HepG2 (cell line): Measurements from ENCODE around the gene MARCHF9. TPM values are rescaled to one million over a fixed set of nuclear protein-coding genes. Genes with fewer than 3 reads are reported as not detected.

Source experiments
- ATF1 ChIP-seq: IDR thresholded peaks from 2 replicates; pipeline ENCODE4 v1.6.1; 2016; ENCODE audit warnings: mild to moderate bottlenecking, control low read depth
- BORCS8-MEF2B ChIP-seq: sonication (generic); formaldehyde crosslinking; IDR thresholded peaks from 2 replicates; pipeline ENCODE4 v1.8.0; 2022; ENCODE audit warnings: mild to moderate bottlenecking, missing genetic modification reagents
- CREM ChIP-seq, 2 experiments: sonication (generic) in 1 of 2; formaldehyde crosslinking in 1 of 2; IDR thresholded peaks; 2 replicates each; pipeline versions ENCODE4 v1.4.0 to v1.6.1; 2016 to 2020; ENCODE audit warnings: antibody characterized with exemption in 1 of 2, mild to moderate bottlenecking in 1 of 2, missing genetic modification reagents in 1 of 2
- HNRNPUL1 ChIP-seq: fragments of 200-400 bp; formaldehyde crosslinking; IDR thresholded peaks from 2 replicates; pipeline ENCODE4 v1.6.1; 2017; ENCODE audit warnings: low read depth, mild to moderate bottlenecking, low read length, moderate library complexity
- JARID2 ChIP-seq: sonication (generic); formaldehyde crosslinking; IDR thresholded peaks from 2 replicates; pipeline ENCODE4 v1.8.1; 2023; ENCODE audit warnings: missing genetic modification reagents, inconsistent platforms; ENCODE audit not compliant: insufficient replicate concordance
- KMT2A ChIP-seq: sonication (generic); formaldehyde crosslinking; IDR thresholded peaks from 2 replicates; pipeline ENCODE4 v1.4.0; 2020; ENCODE audit warnings: missing genetic modification reagents
- NFE2L1 ChIP-seq: sonication (generic); formaldehyde crosslinking; IDR thresholded peaks from 2 replicates; pipeline ENCODE4 v1.4.0; 2020; ENCODE audit warnings: missing genetic modification reagents, mild to moderate bottlenecking, borderline replicate concordance
- NFYC ChIP-seq: IDR thresholded peaks from 2 replicates; pipeline ENCODE4 v1.6.1; 2016; ENCODE audit warnings: missing genetic modification reagents, missing compliant biosample characterization
- RARA ChIP-seq: IDR thresholded peaks from 2 replicates; pipeline ENCODE4 v1.6.1; 2016; ENCODE audit warnings: missing genetic modification reagents, missing compliant biosample characterization
- RFXAP ChIP-seq: sonication (generic); formaldehyde crosslinking; IDR thresholded peaks from 2 replicates; pipeline ENCODE4 v1.4.0; 2020; ENCODE audit warnings: missing genetic modification reagents, borderline replicate concordance
- SUZ12 ChIP-seq: fragments of 150-350 bp; IDR thresholded peaks from 2 replicates; pipeline ENCODE4 v1.6.1; 2014; ENCODE audit warnings: low read depth, low read length
- TAF15 ChIP-seq: fragments of 200-400 bp; formaldehyde crosslinking; IDR thresholded peaks from one replicate; pipeline ENCODE4 v1.6.1; 2018; ENCODE audit warnings: mild to moderate bottlenecking, low read depth, low read length; ENCODE audit not compliant: poor library complexity, severe bottlenecking
- THAP9 ChIP-seq: sonication (generic); formaldehyde crosslinking; IDR thresholded peaks from 2 replicates; pipeline ENCODE4; 2020; ENCODE audit warnings: missing genetic modification reagents, mild to moderate bottlenecking, borderline replicate concordance
- ZBTB49 ChIP-seq: sonication (generic); formaldehyde crosslinking; IDR thresholded peaks from 2 replicates; pipeline ENCODE4 v1.4.0; 2020; ENCODE audit warnings: missing genetic modification reagents, borderline replicate concordance
- ZNF180 ChIP-seq: sonication (generic); formaldehyde crosslinking; IDR thresholded peaks from 2 replicates; pipeline ENCODE4 v1.4.0; 2020; ENCODE audit warnings: low read depth, missing genetic modification reagents, borderline replicate concordance
- ZNF543 ChIP-seq: sonication (generic); formaldehyde crosslinking; IDR thresholded peaks from 2 replicates; pipeline ENCODE4 v1.4.0; 2020; ENCODE audit warnings: mild to moderate bottlenecking, missing genetic modification reagents
- ZNF577 ChIP-seq: sonication (generic); formaldehyde crosslinking; IDR thresholded peaks from 2 replicates; pipeline ENCODE4 v1.4.0; 2020; ENCODE audit warnings: mild to moderate bottlenecking, low read depth, missing genetic modification reagents, borderline replicate concordance
- ZNF7 ChIP-seq: IDR thresholded peaks from 2 replicates; pipeline ENCODE4 v1.6.1; 2016; ENCODE audit warnings: missing biosample characterization, missing genetic modification reagents
- ZNF766 ChIP-seq: sonication (generic); formaldehyde crosslinking; IDR thresholded peaks from 2 replicates; pipeline ENCODE4 v1.5.0; 2020; ENCODE audit warnings: missing genetic modification reagents, borderline replicate concordance
- polyA plus RNA-seq, 8 experiments: library from polyadenylated mRNA; depleted of rRNA in 3 of 8; stranded (reverse) in 7 of 8; unstranded in 1 of 8; fragments of >200 nt; fragmentation: Illumina TruSeq in 4 of 8; extraction: Trizol in 4 of 8; gene quantifications; 2 replicates each; pipeline versions ENCODE4 v1.2.1 to v1.2.3, GENCODE V29; 2011 to 2016; ENCODE audit warnings: low read depth in 4 of 8, missing spikeins in 1 of 8, mixed read lengths in 1 of 8; ENCODE audit not compliant: insufficient read depth in 1 of 8
- total RNA-seq, 5 experiments: library from RNA; depleted of rRNA; stranded (reverse); fragments of >200 nt; fragmentation: Illumina TruSeq; extraction: Trizol; gene quantifications; 2 replicates each; pipeline ENCODE4 v1.2.3, GENCODE V29; 2016; ENCODE audit warnings: low read depth in 1 of 5
- TF ChIP-seq, protein P1 (sequence below): IDR thresholded peaks from 2 replicates; pipeline ENCODE4 v1.6.1; 2016; ENCODE audit warnings: low read depth, borderline replicate concordance
- TF ChIP-seq, protein P2 (sequence below): sonication (generic); formaldehyde crosslinking; IDR thresholded peaks from 2 replicates; pipeline ENCODE4 v1.4.0; 2020; ENCODE audit warnings: missing genetic modification reagents, mild to moderate bottlenecking, borderline replicate concordance

Gene MARCHF9
- total and polyA plus RNA-seq, 2 of the 13 experiments (the other 11 are each of a cell fraction or from before 2014, with no cell fraction given) = 5.7 to 9.6 TPM

DNA sequence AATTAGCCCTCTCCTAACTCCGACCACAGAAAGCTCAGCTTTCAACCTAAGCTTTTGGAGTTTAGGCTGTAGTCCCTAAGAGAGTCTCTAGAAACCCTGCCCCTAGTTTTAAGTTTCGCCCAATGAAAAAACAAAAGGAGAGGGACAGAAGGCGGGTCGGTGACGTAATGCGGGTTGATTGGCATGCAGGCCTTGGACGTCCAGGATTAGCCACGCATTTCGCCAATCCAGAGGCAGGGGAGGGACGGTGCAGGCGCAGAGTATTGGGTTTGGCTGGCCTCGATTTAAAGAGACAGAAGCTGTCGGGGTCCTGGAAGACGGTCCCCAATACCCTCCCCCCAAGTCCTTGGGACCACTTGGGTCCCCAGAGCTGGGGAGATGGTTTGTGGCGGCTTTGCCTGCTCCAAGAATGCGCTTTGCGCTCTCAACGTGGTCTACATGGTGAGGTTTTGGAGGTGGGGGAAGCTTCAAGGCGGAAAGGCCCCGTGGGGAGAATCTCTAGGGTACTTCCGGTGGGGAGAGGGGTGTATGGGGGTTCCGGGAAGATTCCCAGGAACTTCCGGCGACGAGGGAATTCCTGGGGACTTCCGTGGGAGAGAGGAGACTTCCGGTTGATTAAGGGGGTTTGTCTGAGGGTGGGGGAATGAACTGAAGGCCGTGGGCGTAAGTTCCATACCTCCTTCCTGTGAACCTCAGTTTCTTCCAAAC lies 10.0 kb upstream of the MARCHF9 start, which contains the start of gene TSPAN31 (continued):
- TF ChIP-seq, protein P1, sequence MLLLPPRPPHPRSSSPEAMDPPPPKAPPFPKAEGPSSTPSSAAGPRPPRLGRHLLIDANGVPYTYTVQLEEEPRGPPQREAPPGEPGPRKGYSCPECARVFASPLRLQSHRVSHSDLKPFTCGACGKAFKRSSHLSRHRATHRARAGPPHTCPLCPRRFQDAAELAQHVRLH (CRISPR knock-in tag) = no peak
- no peak for TF ChIP-seq HNRNPUL1
- TF ChIP-seq TAF15 = peak; percentile 38
- TF ChIP-seq SUZ12 = no peak
- no peak for TF ChIP-seq ZBTB49 (CRISPR knock-in tag)
- TF ChIP-seq ZNF180 (CRISPR knock-in tag) = no peak
- TF ChIP-seq KMT2A (CRISPR knock-in tag) = no peak; the same call in 1 of the 2 replicates
- TF ChIP-seq NFYC (CRISPR knock-in tag) = peak; percentile 92
- no peak for TF ChIP-seq BORCS8-MEF2B (CRISPR knock-in tag)
- TF ChIP-seq JARID2 (CRISPR knock-in tag) = no peak
- peak; percentile 89 for TF ChIP-seq RFXAP (CRISPR knock-in tag)
- TF ChIP-seq RARA (CRISPR knock-in tag) = no peak
- no peak for TF ChIP-seq ZNF7 (CRISPR knock-in tag)
- peak; percentile 97 for TF ChIP-seq ATF1 (CRISPR knock-in tag)
- peak; percentile 96 for TF ChIP-seq CREM (IDR thresholded peaks at IDR 0.05)
- TF ChIP-seq CREM (CRISPR knock-in tag; IDR thresholded peaks at IDR 0.05) = no peak; the same call in 1 of the 2 replicates
- no peak for TF ChIP-seq ZNF577
- TF ChIP-seq THAP9 = 0 out of 2 replicates have a peak, but pooled peaks have one; percentile 26
- no peak for TF ChIP-seq NFE2L1 (CRISPR knock-in tag)
- no peak for TF ChIP-seq ZNF766 (CRISPR knock-in tag)
- TF ChIP-seq ZNF543 (CRISPR knock-in tag) = no peak
- TF ChIP-seq, protein P2, sequence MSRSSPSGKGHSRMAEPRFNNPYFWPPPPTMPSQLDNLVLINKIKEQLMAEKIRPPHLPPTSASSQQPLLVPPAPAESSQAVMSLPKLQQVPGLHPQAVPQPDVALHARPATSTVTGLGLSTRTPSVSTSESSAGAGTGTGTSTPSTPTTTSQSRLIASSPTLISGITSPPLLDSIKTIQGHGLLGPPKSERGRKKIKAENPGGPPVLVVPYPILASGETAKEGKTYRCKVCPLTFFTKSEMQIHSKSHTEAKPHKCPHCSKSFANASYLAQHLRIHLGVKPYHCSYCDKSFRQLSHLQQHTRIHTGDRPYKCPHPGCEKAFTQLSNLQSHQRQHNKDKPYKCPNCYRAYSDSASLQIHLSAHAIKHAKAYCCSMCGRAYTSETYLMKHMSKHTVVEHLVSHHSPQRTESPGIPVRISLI = no peak
